Measurements from ENCODE around the gene GXYLT2. TPM values are rescaled to one million over a fixed set of nuclear protein-coding genes. Genes with fewer than 3 reads are reported as not detected.
A peak's percentile ranks its signal among the peaks of the same experiment; 100 is the strongest.

GXYLT2 gene
- total and polyA plus RNA-seq, 2 of the 13 experiments (the other 11 are each of a cell fraction or from before 2014, with no cell fraction given), result 4.3 to 6.9 TPM

- CTCF ChIA-PET (ENCODE audit: low intra/inter-chr PET ratio, low total read pairs), result no interaction called here
- TF ChIP-seq ZBTB40 (IDR thresholded peaks at IDR 0.05), result no peak
- no peak for TF ChIP-seq ZBTB40 (CRISPR knock-in tag; IDR thresholded peaks at IDR 0.05)
- no peak for TF ChIP-seq ZBTB25 (CRISPR knock-in tag; IDR thresholded peaks at IDR 0.05)
- TF ChIP-seq ZNF687 (CRISPR knock-in tag; IDR thresholded peaks at IDR 0.05), result 0 out of 2 replicates have a peak, but pooled peaks have one; percentile 17
- no peak for TF ChIP-seq ZNF788 (CRISPR knock-in tag; IDR thresholded peaks at IDR 0.05; ENCODE audit: borderline replicate concordance)
- TF ChIP-seq HNRNPL (IDR thresholded peaks at IDR 0.05; ENCODE audit: low read depth, low read length), result 0 out of 2 replicates have a peak, but pooled peaks have one; percentile 63
- TF ChIP-seq KMT2A (CRISPR knock-in tag; IDR thresholded peaks at IDR 0.05), result 0 out of 2 replicates have a peak, but pooled peaks have one; percentile 32
- TF ChIP-seq ZNF441 (CRISPR knock-in tag; IDR thresholded peaks at IDR 0.05; ENCODE audit: borderline replicate concordance), result no peak
Observed at GRCh38 chr3:72889310-72890165, 1.7 kb downstream of the GXYLT2 start.

More at GRCh38 chr3:72889310-72890165, 1.7 kb downstream of the GXYLT2 start:
- Histone ChIP-seq H3K9ac (ENCODE audit: insufficient read depth, low read depth, low read length) (peak overlapping the region; percentile 57), H2AFZ (ENCODE audit: low read length) (peak overlapping the region; percentile 98), H3K4me2 (ENCODE audit: low read depth, low read length) (peak overlapping the region; percentile 90), H3K4me3 (replicated peaks in 1 of 3; ENCODE audit: insufficient read depth in 1 of 3, low read depth in 2 of 3, low read length in 3 of 3) (peak overlapping the region; percentile 70 to 90 (median 75)), H4K20me1 (ENCODE audit: insufficient read depth, low read length) (no peaks in the 10 kb centered on the region), H3K27ac (ENCODE audit: extremely low read length, insufficient read depth, low read length) (peak overlapping the region; percentile 50), H3K79me2 (ENCODE audit: insufficient read depth, low read length) (peaks cover 2% of the 10 kb centered on the region), H3K4me1 (ENCODE audit: insufficient read depth, low read length) (peaks cover 67% of the 10 kb centered on the region), H3K9me3 (ENCODE audit: low read length) (no peaks in the 10 kb centered on the region), H3K27me3 (ENCODE audit: control insufficient read depth in 1 of 2, insufficient read depth in 2 of 2, low read length in 2 of 2) (no peaks in the 10 kb centered on the region; a peak in 1 of 5 replicates), H3K36me3 (replicated peaks in 1 of 2; ENCODE audit: control insufficient read depth in 1 of 2, insufficient read depth in 2 of 2, low read length in 2 of 2) (no peaks in the 10 kb centered on the region)
- 10% methylated on average over 13 of the region's 13 CpGs for WGBS (ENCODE audit: low lambda C conversion rate)
- POLR2A ChIA-PET, result interaction anchor here (1.5 kb wide), 1 partner anchor 10 kb away, joined by 3 read pairs; no protein-coding TSS in a partner anchor
- BruUV-seq (replicated peaks), result no TSS peak
- in situ Hi-C loops (cut with HindIII; ENCODE audit: extremely low pct_ligation_motif_present, low pct_unique_long_range_greater_than_20kb), result no loop called here
- DNase-seq (ENCODE audit: low spot score), result no peak
- intact Hi-C loops (cut with micrococcal nuclease; ENCODE audit: unreplicated experiment), result loop anchor here (5.0 kb wide), 3 partner anchors 42 to 168 kb away; partner anchors contain the start of genes PPP4R2 and SHQ1
- ATAC-seq, result no peak
- peak; percentile 73 for FAIRE-seq

All from HepG2 (cell line).